ENCODE data around the gene TEKTIP1.

The TEKTIP1 gene

GRCh38 chr19:3497757-3498520 is 41.0 kb upstream of the TEKTIP1 start:
- Histone ChIP-seq H2AFZ (ENCODE audit: low read depth) (no peak overlapping the region), H4K20me1 (ENCODE audit: insufficient read depth) (no peaks in the 10 kb centered on the region), H3K9ac (no peak overlapping the region), H3K4me2 (no peak overlapping the region), H3K4me1 (ENCODE audit: low read depth, poor library complexity, severe bottlenecking) (peaks cover 18% of the 10 kb centered on the region), H3K4me3 (IDR thresholded peaks at IDR 0.05; ENCODE audit: insufficient read depth, low read depth, low read length) (no peak overlapping the region), H3K36me3 (ENCODE audit: insufficient read depth) (no peaks in the 10 kb centered on the region), H3K79me2 (ENCODE audit: insufficient read depth, low read depth) (peaks cover 36% of the 10 kb centered on the region), H3K27me3 (ENCODE audit: insufficient read depth, low read depth) (no peaks in the 10 kb centered on the region), H3K27ac (no peak overlapping the region)
- TF ChIP-seq CTCF (conservative IDR thresholded peaks at IDR 0.05; ENCODE audit: low read depth, low read length), result no peak

- Histone ChIP-seq H3K9ac (peak overlapping the region; percentile 88), H3K27me3 (ENCODE audit: insufficient read depth, low read depth) (no peaks in the 10 kb centered on the region), H3K36me3 (ENCODE audit: insufficient read depth) (no peaks in the 10 kb centered on the region), H4K20me1 (ENCODE audit: insufficient read depth) (no peaks in the 10 kb centered on the region), H3K79me2 (ENCODE audit: insufficient read depth, low read depth) (peaks cover 36% of the 10 kb centered on the region), H3K4me2 (peak overlapping the region; percentile 97), H2AFZ (ENCODE audit: low read depth) (peak overlapping the region; percentile 59), H3K4me1 (ENCODE audit: low read depth, poor library complexity, severe bottlenecking) (peaks cover 24% of the 10 kb centered on the region), H3K27ac (peak overlapping the region; percentile 84), H3K4me3 (IDR thresholded peaks at IDR 0.05; ENCODE audit: insufficient read depth, low read depth, low read length) (no peak overlapping the region)
- no peak for TF ChIP-seq CTCF (conservative IDR thresholded peaks at IDR 0.05; ENCODE audit: low read depth, low read length)
These were observed 39.1 kb upstream of the TEKTIP1 start for GRCh38 chr19:3499738-3500428.

DNA sequence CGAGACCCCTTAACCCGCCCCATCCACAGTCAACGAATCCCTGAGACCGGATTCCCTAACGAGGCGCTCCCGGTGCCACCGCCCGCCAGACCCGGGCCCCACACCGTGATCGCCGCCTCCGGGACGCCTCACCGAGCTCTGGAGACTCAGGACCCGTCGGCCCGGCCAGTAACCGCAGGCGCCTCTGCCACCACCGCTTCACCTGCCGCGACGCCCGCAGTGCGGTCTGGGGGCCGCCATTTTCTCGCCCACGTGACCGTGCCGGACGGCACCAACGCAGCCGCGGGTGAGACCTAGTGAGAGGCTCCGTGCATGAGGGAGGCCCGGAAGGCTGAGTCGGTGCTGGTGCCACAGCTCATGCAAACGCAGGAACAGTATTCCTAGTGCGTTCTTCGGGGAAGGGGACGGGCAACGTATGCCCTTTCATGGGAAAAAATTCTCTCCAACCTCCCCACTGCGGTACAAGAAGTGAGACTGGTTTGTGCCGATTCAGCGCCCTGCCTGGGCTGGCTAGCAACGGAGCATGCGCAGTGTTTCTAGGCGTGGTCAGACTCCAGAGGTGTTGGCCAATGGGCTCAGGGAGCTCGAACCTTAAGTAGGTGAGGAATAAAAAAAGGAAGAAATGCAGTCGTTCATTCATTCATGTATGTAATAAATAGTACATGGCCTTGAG is 38.4 kb upstream of the TEKTIP1 start, which contains the start of gene DOHH:
Gene DOHH, minus strand, starts transcription at position 246 of the 673 bp plus-strand sequence. CDS start 3,860 bp downstream, outside the sequence.
- H3K79me2 ChIP-seq (ENCODE audit: insufficient read depth, low read depth), result peaks cover 36% of the 10 kb centered on the region
- peaks cover 31% of the 10 kb centered on the region for H3K4me1 ChIP-seq (ENCODE audit: low read depth, poor library complexity, severe bottlenecking)
- H4K20me1 ChIP-seq (ENCODE audit: insufficient read depth), result no peaks in the 10 kb centered on the region

More for the DNA sequence above, 38.4 kb upstream of the TEKTIP1 start, which contains the start of gene DOHH:
- Histone ChIP-seq H3K36me3 (ENCODE audit: insufficient read depth) (no peaks in the 10 kb centered on the region), H3K4me3 (IDR thresholded peaks at IDR 0.05; ENCODE audit: insufficient read depth, low read depth, low read length) (no peak within 1 kb of the TSS), H3K9ac (peak within 1 kb of the TSS; percentile 88), H3K27ac (peak within 1 kb of the TSS; percentile 84), H2AFZ (ENCODE audit: low read depth) (peak within 1 kb of the TSS; percentile 59), H3K4me2 (peak within 1 kb of the TSS; percentile 97), H3K27me3 (ENCODE audit: insufficient read depth, low read depth) (no peaks in the 10 kb centered on the region)
- no peak for TF ChIP-seq CTCF (conservative IDR thresholded peaks at IDR 0.05; ENCODE audit: low read depth, low read length)
